NCI-H2171 treated with DMSO at 0.1 percent for 48 hours (cell line): ENCODE results near the gene MEIOSIN.
A peak's percentile ranks its signal among the peaks of the same experiment; 100 is the strongest.

ENCODE experiments used
- DNase-seq: peaks from one replicate; lab custom pipeline; 2025; lab: John Stamatoyannopoulos, UW

MEIOSIN gene

DNA sequence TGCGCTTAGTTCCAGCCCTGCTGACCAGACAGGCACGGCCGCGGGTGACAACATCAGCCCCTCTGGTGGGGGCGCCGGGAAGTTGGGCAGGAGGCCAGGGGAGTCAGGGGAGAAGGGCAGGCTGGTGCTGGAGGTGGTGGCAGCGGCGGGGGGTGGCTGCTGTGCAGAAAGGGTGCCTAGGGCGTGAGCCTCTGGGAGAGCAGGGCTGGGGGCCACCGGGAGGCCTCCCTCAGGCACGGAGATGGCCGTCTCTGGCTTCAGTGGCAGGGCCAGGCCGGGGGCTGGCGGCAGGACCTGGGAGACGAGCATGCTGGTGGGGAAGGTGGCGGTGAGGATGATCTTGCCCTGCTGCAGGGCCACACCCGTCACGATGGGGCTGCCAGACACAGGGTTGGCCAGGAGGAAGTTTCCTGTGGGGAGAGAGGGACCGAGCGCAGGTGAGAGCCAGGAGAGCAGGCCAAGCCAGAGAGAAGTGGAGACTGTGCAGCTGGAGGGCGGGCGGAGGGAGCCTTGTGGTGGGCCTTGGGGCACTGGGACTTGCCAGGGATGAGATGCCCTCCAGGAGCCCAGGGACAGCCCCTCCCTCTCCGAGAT, 32.6 kb downstream of the MEIOSIN start:
- no peak for DNase-seq

- no peak for DNase-seq
These were observed 33.1 kb downstream of the MEIOSIN start for GRCh38 chr19:45766296-45766868.

GRCh38 chr19:45766869-45767346, 33.7 kb downstream of the MEIOSIN start:
- DNase-seq, result no peak

DNA sequence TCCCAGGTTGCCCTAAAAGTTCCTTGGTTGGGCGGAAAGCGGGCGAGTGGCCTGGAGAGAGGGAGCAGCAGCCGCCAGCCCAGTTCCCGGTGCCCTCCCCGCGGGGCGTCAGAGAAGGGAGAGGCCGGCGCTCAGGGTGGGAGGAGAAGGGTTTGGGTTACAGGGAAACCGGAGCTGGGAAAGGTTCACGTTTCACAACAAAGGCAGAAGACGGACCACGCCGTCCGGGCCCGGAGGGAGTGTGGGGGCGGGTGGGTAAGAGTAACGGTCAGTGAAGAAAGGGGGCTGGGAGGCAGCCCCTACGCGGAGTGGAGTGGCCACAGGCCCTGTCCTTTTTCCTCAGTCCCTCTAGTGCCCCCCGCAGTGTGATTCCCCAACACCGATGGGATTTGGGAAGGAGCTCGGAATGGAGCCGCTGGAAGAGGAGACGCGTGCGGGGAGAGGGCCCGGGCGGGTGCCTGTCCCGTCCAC, 34.2 kb downstream of the MEIOSIN start:
- DNase-seq, result peak; percentile 60

GRCh38 chr19:45767881-45768654, 34.8 kb downstream of the MEIOSIN start:
- DNase-seq, result peak; percentile 17

DNA sequence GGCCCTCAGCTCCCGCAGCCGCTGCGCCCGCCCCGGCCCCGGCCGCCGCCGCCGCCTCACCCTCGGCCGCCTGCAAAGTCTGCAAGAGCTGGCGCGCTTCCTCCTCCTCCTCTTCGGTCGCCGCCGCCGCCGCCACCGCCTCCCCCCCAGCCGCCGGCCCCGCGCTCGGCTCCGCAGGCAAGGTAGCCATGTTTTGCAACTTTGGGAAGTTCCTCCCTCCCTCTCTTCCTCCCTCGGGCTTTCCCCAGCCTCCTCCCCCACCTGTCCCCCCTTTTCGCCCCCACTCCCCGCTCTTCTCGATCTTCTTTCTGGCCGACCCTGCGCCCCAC, 35.4 kb downstream of the MEIOSIN start:
- no peak for DNase-seq

- peak; percentile 92 for DNase-seq
These were observed 35.9 kb downstream of the MEIOSIN start, which contains the start of gene SIX5 for GRCh38 chr19:45768984-45769782. Gene SIX5, minus strand, starts transcription at chr19:45769252. Its CDS starts 408 bp downstream, at chr19:45768844.

- DNase-seq, result peak; percentile 56
These were observed 36.6 kb downstream of the MEIOSIN start for GRCh38 chr19:45769821-45770191.

DNA sequence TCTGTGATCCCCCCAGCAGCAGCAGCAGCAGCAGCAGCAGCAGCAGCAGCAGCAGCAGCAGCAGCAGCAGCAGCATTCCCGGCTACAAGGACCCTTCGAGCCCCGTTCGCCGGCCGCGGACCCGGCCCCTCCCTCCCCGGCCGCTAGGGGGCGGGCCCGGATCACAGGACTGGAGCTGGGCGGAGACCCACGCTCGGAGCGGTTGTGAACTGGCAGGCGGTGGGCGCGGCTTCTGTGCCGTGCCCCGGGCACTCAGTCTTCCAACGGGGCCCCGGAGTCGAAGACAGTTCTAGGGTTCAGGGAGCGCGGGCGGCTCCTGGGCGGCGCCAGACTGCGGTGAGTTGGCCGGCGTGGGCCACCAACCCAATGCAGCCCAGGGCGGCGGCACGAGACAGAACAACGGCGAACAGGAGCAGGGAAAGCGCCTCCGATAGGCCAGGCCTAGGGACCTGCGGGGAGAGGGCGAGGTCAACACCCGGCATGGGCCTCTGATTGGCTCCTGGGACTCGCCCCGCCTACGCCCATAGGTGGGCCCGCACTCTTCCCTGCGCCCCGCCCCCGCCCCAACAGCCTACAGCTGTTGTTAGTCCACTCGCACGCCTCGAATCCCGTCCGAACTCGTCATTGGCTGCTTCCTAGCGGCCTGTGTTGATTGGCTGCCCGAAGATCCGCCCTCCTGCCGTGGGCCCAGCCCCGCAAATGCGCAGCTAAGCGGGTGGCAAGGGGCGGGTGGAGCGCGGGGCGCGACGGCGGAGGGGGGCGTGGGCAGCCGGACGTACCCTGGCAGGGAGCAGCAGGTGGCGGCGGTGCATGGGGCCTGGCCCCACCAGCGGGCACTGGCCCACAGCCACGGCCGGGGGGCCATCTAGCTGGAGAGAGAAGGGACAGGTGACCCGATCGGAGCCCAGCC, 37.2 kb downstream of the MEIOSIN start:
- peak; percentile 99 for DNase-seq

GRCh38 chr19:45771311-45771933, 38.2 kb downstream of the MEIOSIN start:
- DNase-seq, result no peak

DNA sequence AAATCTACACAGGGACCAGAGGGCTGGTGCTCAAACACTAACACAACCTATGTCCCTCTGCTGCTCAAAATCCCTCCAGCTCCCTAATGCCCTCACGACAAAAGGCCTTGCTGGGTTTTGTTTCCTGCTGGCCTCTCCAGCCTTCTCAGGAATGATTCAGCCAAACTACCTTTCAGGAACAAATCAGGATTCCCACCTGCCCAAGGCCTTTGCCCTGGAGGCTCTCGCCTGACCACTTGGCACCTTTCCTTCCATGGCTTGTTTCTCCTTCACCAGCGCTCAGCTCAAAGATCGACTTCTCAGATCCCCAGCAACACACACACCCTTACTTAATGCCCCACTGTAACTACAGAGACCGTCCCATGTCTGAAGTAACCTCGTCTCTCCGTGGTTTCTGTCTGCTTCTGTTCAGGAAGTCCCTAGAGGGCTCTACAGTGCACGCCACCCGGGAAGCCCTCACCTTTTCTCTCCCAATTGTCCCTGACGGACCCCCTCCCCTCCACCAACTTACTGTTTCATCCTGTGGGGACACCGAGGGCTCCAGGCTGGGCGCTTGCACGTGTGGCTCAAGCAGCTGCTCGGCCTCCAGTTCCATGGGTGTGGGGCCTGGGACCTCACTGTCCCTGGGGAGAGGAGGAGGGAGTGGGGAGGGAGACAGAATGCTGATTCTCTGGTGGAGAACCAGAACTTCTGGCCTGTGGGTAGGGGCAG, 39.0 kb downstream of the MEIOSIN start:
- DNase-seq, result no peak

GRCh38 chr19:45772912-45773311, 39.7 kb downstream of the MEIOSIN start:
- no peak for DNase-seq

DNA sequence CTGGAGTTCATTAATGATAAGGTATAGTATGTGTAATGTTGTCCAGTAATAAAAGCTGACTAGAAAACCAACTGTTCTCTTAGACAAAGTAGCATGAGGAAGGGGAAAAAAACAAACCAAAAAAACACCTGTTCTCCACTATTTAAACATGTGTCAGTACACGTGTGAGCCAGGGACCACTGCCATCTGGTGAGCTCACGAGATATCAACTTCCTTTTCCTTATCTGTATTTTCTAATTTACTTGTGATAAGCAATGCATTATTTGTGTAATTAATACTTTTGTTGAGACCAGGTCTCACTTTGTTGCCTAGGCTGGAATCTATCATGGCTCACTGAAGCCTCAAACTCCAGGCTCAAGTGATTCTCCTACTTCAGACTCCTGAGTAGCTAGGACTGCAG, 40.1 kb downstream of the MEIOSIN start:
- peak; percentile 60 for DNase-seq

- no peak for DNase-seq
These were observed 41.5 kb downstream of the MEIOSIN start for GRCh38 chr19:45774765-45775164.

GRCh38 chr19:45777395-45777961, 44.2 kb downstream of the MEIOSIN start:
- no peak for DNase-seq

- no peak for DNase-seq
These were observed 44.9 kb downstream of the MEIOSIN start for GRCh38 chr19:45778010-45778661.

DNA sequence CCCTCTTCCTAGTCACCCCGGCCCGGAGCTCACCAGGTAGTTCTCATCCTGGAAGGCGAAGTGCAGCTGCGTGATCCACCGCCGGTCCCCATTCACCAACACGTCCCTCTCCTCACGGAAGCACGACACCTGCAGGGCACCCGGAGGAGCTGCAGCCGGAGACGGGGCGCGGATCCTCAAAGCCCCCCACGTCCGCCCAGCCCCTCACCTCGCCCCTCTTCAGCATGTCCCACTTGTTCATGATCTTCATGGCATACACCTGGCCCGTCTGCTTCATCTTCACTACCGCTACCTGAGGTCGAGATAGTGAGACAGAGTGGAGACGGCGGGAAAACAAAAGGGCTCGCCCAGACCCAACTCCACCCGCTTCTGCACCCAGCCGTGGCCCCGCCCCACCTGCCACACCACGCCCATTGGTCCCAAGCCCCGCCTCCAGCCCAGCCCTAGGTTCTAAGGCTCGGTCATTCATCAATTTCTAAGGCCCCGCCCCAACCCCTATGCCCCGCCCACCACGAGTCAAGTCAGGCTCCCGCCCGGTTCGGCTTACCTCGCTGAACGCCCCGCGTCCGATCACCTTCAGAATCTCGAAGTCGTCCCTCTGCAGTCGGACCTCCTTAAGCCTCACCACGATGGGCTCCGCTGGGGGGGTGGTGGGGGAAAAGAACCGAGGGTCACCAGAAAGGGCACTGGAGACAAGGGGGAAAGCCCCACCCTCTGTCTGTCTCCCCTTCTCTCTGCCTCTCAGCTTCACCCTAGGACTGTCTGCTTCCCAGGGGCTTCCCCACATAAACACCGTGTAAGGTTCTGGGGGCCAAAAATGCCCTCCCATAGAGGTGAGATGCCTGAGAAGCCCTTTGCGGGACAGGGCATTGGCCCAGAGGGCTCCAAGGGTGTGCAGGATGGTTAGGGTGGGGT, 46.2 kb downstream of the MEIOSIN start:
- DNase-seq, result no peak

GRCh38 chr19:45780146-45780447, 46.9 kb downstream of the MEIOSIN start:
- DNase-seq, result no peak
